ENCODE data around the gene METTL5.

Gene METTL5

GRCh38 chr2:169782513-169782912 lies 42.2 kb downstream of the METTL5 start:
- in situ Hi-C loops (cut with MboI; ENCODE audit: low sequenced_read_pairs): no loop called here

DNA sequence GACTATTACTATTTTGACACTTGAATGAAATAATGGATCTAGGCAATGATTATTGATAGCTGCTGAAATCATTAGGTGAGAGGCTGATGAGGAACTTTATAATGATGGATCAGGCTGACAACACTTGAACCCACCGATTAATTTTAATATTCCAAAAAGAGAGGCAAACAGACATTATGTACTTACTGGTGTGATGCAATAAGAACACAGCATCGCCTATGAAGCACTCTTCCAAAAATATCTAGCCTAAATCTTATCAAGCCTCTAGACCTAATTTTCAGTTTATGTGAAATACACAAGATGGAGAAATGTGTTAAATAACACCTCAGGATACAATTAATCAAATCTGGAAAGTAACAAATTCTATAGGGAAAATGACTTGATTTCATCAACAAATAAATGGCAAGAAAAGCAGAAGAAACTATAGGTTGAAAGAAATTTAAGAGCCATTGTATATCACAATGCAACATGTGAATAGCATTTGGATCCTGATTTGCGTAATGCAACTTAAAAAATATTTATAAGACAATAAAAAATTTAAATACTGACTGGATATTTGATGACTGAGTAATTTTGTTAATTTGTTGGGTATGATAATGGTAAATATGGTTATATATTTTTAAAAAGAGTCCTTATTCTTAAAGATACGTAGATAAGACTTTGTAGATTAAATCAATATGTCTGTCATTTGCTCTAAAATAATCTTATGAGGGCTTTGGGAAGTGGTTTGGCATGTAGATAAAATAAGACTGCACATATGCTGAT lies 43.3 kb downstream of the METTL5 start:
- in situ Hi-C loops (cut with MboI; ENCODE audit: low sequenced_read_pairs): no loop called here

GRCh38 chr2:169778446-169778845 lies 46.3 kb downstream of the METTL5 start:
- in situ Hi-C loops (cut with MboI; ENCODE audit: low sequenced_read_pairs): no loop called here

GRCh38 chr2:169776252-169776761 lies 48.4 kb downstream of the METTL5 start:
- in situ Hi-C loops (cut with MboI; ENCODE audit: low sequenced_read_pairs): no loop called here

DNA sequence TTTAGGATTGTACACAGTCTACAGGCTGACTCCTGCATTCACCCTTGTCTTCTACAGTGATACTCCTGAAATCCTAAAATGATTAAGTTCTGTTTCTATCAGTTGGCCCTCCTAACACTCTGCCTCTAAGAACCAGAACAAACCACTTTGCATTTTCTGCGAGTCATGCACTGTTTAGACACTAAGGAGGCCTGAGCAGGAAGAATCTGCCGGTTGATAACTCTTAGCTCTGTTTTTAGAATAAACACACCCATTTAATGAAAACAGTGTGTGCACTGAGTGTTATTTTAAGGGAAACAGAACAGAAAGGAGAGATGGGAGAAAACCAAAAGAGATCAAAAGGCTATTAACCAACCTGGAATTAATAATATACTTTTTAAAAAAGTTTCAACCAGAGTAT lies 48.9 kb downstream of the METTL5 start:
- in situ Hi-C loops (cut with MboI; ENCODE audit: low sequenced_read_pairs): no loop called here

DNA sequence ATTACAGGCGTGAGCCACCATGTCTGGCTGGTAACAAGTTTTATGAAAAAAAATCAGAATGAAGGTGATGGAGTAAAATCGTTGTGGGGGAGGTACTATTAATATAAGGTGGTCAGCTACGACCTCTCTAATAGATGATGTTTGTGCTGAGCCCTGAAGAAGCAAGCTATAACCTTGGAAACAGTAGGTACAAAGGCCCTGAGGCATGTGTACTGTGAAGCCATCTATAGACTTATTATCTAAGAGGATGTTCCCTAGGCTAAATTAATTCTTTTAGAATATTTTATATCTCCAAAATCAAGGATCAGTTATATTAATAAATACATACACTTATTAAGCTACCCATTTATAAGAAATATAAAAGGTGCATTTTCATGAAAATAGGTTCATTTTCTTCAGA lies 49.4 kb downstream of the METTL5 start:
- in situ Hi-C loops (cut with MboI; ENCODE audit: low sequenced_read_pairs): no loop called here

GRCh38 chr2:169772651-169773050 lies 52.1 kb downstream of the METTL5 start:
- in situ Hi-C loops (cut with MboI; ENCODE audit: low sequenced_read_pairs): no loop called here

- in situ Hi-C loops (cut with MboI; ENCODE audit: low sequenced_read_pairs): no loop called here
Measured at GRCh38 chr2:169771612-169772011, 53.1 kb downstream of the METTL5 start.

- in situ Hi-C loops (cut with MboI; ENCODE audit: low sequenced_read_pairs): no loop called here
Measured at GRCh38 chr2:169771021-169771420, 53.7 kb downstream of the METTL5 start.

DNA sequence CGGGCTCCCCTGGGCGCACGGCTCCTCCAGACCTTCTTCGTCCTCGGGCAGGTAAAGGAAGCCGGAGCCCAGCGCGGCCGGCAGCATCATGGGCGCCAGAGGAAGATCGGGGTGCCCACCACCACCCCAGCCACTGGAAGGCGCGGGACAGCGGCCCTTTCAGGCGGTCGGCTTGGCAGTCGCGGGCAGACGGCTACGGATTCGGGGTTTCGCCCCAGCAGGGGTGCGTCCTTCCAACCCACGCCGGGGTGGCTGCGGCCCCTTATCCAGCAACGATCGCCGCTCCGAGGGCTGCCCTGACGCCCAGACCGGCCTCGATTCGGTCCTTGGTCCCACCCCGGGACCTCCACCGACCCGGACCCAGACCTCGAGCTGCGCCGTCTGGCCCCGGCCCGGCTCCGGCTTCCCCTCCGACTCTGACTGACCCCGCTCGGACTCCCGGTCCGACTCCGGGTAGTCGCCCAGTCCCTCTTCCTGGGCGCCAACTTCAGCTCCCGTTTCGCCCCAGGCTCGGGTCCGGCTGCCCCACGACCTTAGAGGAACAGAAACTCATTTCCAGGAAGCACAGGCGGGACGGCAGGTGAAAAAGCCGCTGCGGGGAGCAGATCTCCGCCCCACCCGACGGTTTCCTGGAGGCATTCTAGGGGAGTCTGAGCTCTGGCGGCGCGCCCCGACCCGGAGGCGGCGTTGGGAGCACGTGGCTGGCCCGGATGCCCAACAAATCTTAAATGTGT lies 56.3 kb downstream of the METTL5 start:
- in situ Hi-C loops (cut with MboI; ENCODE audit: low sequenced_read_pairs): no loop called here

DNA sequence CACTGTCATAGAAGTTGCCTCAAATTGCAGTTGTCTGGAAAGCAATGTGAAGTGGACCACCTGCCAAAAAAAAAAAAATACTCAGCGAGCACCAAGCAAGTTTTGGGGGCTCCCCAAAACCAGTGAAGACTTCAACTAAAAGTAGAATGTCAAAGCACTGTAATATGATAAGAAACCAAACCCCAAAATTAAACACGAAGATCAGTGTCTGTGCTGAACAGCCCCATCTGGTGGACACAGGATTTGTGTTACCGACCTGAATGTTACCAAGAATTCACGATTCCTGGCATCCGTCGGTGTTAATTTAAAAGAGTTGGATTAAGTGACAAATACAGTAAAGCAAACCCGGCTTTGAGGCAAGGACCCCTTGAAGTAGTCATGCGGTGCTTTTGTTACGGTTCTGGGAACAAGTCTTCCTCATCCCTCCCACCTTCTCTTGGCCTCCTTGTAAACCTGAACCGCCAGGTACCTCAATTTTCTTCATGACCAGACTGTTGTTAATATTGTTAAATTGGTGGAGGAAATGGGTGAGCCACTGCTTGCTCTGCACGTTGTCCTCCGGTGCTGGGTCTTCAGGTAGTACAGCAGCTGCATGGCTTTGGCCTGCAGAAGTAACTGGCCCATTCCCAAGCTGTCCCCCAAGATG lies 57.3 kb downstream of the METTL5 start:
- in situ Hi-C loops (cut with MboI; ENCODE audit: low sequenced_read_pairs): no loop called here

DNA sequence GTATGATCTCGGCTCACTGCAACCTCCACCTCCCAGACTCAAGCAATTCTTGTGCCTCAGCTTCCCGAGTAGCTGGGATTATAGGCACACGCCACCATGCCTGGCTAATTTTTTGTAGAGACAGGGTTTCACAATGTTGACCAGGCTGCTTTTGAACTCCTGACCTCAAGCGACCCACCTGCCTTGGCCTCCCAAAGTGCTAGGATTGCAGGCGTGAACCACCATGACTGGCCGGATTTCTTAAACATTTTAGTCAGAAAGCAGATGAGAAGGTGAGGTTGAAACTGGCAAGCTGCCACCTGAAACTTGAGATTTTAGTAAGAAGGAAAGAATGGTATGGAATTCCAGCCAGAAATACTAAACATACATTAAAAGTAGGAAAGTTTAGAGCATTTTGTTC lies 59.2 kb downstream of the METTL5 start:
- in situ Hi-C loops (cut with MboI; ENCODE audit: low sequenced_read_pairs): no loop called here

DNA sequence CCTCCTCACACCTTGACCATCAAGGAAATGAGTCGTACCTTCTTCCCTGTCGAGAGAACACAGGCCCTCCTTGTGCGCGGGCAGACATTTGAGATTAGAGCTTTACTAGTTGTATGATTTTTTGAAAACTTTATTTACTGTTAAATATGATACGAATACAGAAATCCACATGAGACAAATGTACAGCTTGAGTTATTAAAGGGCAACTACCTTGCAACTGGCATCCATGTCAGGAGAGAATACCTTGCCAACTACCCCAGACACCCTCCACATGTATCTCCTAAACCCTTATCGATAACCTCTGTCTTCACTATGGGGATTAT lies 62.8 kb downstream of the METTL5 start:
- in situ Hi-C loops (cut with MboI; ENCODE audit: low sequenced_read_pairs): no loop called here
